ENCODE results near the gene PAFAH2. TPM values are rescaled to one million over a fixed set of nuclear protein-coding genes. Genes with fewer than 3 reads are reported as not detected.
A peak's percentile ranks its signal among the peaks of the same experiment; 100 is the strongest.

Gene PAFAH2
- total and polyA plus RNA-seq, 12 donors: 6.6 to 32.8 (median 13.6) TPM

DNA sequence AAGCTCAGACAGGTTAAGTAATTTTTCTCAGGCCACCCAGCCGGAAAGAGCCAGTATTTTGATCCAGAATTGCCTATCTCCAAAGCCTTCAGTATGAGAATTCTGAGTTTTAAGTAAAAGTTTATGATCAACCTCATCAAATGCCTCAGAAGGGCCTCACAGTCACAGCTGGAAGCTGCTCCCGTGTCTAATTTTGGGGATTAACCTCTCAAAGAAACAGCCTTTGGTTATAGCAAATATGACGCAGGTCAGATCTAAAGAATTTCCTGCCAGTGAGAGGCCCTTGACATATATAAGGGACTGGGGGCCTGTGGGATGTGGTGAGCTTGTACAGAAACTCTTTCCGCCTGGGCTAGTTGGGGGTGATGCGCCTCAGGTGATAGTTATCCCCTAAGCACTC is 26.0 kb upstream of the PAFAH2 start:
- Histone ChIP-seq H3K27ac (no peak overlapping the region), H3K9me3 (replicated peaks in 1 of 3) (no peaks in the 10 kb centered on the region), H3K27me3 (no peaks in the 10 kb centered on the region), H3K4me3 (no peak overlapping the region), H3K36me3 (replicated peaks in 1 of 2) (no peaks in the 10 kb centered on the region), H3K4me1 (replicated peaks in 1 of 2) (peaks cover 0 to 25% of the 10 kb centered on the region in 2 donors)
- intact Hi-C loops (cut with DNase I): no loop called here
- TF ChIP-seq, protein P1, sequence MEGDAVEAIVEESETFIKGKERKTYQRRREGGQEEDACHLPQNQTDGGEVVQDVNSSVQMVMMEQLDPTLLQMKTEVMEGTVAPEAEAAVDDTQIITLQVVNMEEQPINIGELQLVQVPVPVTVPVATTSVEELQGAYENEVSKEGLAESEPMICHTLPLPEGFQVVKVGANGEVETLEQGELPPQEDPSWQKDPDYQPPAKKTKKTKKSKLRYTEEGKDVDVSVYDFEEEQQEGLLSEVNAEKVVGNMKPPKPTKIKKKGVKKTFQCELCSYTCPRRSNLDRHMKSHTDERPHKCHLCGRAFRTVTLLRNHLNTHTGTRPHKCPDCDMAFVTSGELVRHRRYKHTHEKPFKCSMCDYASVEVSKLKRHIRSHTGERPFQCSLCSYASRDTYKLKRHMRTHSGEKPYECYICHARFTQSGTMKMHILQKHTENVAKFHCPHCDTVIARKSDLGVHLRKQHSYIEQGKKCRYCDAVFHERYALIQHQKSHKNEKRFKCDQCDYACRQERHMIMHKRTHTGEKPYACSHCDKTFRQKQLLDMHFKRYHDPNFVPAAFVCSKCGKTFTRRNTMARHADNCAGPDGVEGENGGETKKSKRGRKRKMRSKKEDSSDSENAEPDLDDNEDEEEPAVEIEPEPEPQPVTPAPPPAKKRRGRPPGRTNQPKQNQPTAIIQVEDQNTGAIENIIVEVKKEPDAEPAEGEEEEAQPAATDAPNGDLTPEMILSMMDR (IDR thresholded peaks at IDR 0.05): no peak
- no peak for TF ChIP-seq POLR2A (IDR thresholded peaks at IDR 0.05)
- DNase-seq: no peak
- 94 to 96% (median 95%) methylated on average over 5 of the region's 5 CpGs for WGBS, 4 donors

DNA sequence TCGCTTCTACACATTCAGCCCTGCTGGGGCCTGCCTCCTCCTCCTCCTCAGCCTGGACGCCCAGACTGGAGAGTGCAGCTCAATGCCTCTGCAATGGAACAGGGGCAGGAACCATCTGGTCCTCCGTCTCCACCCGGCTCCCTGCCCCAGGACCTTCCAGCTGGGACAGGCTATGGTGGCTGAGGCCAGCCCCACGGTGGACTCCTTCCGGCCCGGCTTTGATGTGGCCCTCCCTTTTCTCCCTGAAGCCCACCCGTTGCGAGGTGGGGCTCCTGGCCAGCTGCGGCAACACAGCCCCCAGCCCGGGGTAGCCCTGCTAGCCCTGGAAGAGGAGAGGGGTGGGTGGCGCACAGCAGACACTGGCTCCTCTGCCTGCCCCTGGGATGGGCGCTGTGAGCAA is 25.1 kb upstream of the PAFAH2 start:
- 83 to 87% (median 85%) methylated on average over 11 to 13 of the region's 13 CpGs for WGBS, 4 donors
- TF ChIP-seq, protein P1 (IDR thresholded peaks at IDR 0.05): no peak
- no peak for TF ChIP-seq POLR2A (IDR thresholded peaks at IDR 0.05)
- Histone ChIP-seq H3K27me3 (no peaks in the 10 kb centered on the region), H3K4me3 (no peak overlapping the region), H3K9me3 (replicated peaks in 1 of 3) (no peaks in the 10 kb centered on the region), H3K4me1 (replicated peaks in 1 of 2) (peaks cover 0 to 31% of the 10 kb centered on the region in 2 donors), H3K27ac (no peak overlapping the region), H3K36me3 (replicated peaks in 1 of 2) (no peaks in the 10 kb centered on the region)
- DNase-seq: no peak
- intact Hi-C loops (cut with DNase I): no loop called here

DNA sequence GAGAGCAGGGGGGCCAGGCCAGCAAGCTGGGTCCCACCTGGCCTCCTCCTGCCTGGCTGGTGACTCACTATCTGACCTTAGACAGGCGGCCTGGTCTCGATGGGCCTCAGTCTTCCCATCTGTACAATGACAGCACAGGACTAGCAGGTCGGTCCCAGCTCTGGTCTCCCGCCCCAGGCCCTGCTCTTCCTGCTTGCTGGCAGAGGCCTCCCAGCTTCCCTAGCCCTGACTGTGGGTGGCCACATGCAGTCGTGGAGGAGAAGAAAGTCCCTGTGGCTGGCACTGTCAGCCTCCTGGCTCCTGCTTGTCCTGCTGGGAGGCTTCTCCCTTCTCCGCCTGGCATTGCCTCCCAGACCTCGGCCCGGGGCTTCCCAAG is 24.5 kb upstream of the PAFAH2 start:
- TF ChIP-seq POLR2A (IDR thresholded peaks at IDR 0.05): no peak
- Histone ChIP-seq H3K9me3 (replicated peaks in 1 of 3) (no peaks in the 10 kb centered on the region), H3K27me3 (no peaks in the 10 kb centered on the region), H3K36me3 (replicated peaks in 1 of 2) (no peaks in the 10 kb centered on the region), H3K4me1 (replicated peaks in 1 of 2) (peaks cover 0 to 31% of the 10 kb centered on the region in 2 donors), H3K4me3 (no peak overlapping the region), H3K27ac (peak overlapping the region in 2 of 5 donors; percentile 26 to 65)
- WGBS, 4 donors: 62 to 80% (median 66%) methylated on average over 4 to 8 of the region's 8 CpGs
- DNase-seq: no peak
- intact Hi-C loops (cut with DNase I): no loop called here

DNA sequence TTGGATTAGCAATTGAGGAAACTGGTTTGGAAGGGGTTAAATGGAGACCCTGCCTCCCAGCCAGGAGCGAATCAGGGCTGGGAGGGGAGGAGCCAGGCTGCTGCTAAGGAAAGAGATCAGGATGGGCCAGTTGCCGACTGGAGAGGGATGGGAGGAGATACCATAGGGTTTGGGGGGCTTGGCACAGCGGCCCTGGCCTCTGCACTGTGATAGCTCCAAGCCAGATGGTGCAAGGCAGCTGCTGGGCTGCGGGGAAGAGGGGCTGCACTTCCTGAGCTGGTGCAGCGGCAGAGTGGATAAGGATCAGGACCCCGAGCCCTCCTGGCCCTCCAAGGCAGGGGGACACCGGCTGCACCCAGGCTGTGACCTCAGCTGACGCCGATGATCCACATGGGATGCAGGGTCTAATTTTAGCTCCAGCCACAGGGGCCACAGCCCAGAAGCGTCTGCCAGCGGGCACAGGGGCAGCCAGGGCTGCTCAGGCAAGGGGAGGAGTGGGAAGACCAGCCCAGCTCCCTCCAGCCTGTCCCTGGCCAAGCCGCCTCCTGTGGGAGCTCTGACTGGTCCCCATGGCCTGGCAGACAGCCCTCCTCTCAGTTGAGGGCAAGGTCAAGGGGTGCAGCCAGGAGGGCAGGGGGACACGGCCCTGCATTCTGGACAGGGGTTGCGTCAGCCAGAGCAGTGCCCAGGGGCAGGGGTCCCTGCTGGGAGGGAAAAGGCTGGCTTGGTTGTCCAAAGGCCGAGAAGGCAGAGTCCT is 24.0 kb upstream of the PAFAH2 start, which contains the start of gene EXTL1:
TSS of gene EXTL1 (plus strand) at position 129 of the 757 bp plus-strand sequence. CDS start 872 bp downstream, outside the sequence.
- DNase-seq: peak in 5 of 7 donors; percentile 43 to 67 (median 54)
- Histone ChIP-seq H3K9me3 (replicated peaks in 1 of 3) (no peaks in the 10 kb centered on the region), H3K36me3 (replicated peaks in 1 of 2) (no peaks in the 10 kb centered on the region), H3K27me3 (no peaks in the 10 kb centered on the region), H3K4me3 (peak within 1 kb of the TSS in 1 of 4 donors; percentile 32), H3K27ac (peak within 1 kb of the TSS in 2 of 5 donors; percentile 26 to 65), H3K4me1 (replicated peaks in 1 of 2) (peaks cover 0 to 35% of the 10 kb centered on the region in 2 donors)
- WGBS, 4 donors: 24 to 35% (median 26%) methylated on average over 6 to 15 of the region's 15 CpGs
- intact Hi-C loops (cut with DNase I): no loop called here
- TF ChIP-seq, protein P1 (IDR thresholded peaks at IDR 0.05): no peak
- TF ChIP-seq POLR2A (IDR thresholded peaks at IDR 0.05): peak in 1 of 2 donors; percentile 28

Measured in adrenal gland (tissue), 12 donors.